Activated naive CD4-positive, alpha-beta T cell treated with anti-CD3 and anti-CD28 coated beads, Interleukin-2, amount 50 U/mL, for 24 hours (primary cell): ENCODE data around the gene ABTB2.
"Not testable (repeated sequence)": the region's sequence is repeated elsewhere in the genome, so short reads cannot be mapped to it uniquely, and the experiment has no call there.

Source experiments
- H3K27ac Mint-ChIP-seq: one replicate; pipeline ENCODE4 v1.8.0; 2021; ENCODE audit warnings: mild to moderate bottlenecking, mixed read lengths
- H3K27me3 Mint-ChIP-seq: one replicate; pipeline ENCODE4 v1.8.0; 2021; ENCODE audit warnings: mixed read lengths
- H3K36me3 Mint-ChIP-seq: one replicate; pipeline ENCODE4 v1.8.0; 2021; ENCODE audit warnings: mixed read lengths
- H3K4me1 Mint-ChIP-seq: one replicate; pipeline ENCODE4 v1.8.0; 2021; ENCODE audit warnings: mixed read lengths
- H3K4me3 Mint-ChIP-seq: one replicate; pipeline ENCODE4 v1.8.0; 2021; ENCODE audit warnings: mild to moderate bottlenecking, mixed read lengths
- H3K9me3 Mint-ChIP-seq: one replicate; pipeline ENCODE4 v1.8.0; 2021; ENCODE audit warnings: mixed read lengths

ABTB2 gene

GRCh38 chr11:34357701-34358257, at the start of gene ABTB2:
Gene ABTB2 (minus strand): TSS chr11:34358010.
- Mint-ChIP-seq H3K9me3 (no peaks in the 10 kb centered on the region), H3K27ac (peak within 1 kb of the TSS; percentile 36), H3K27me3 (peaks cover 24% of the 10 kb centered on the region), H3K36me3 (no peaks in the 10 kb centered on the region), H3K4me1 (peaks cover 12% of the 10 kb centered on the region), H3K4me3 (peak within 1 kb of the TSS; percentile 88)

- Mint-ChIP-seq H3K36me3 (no peaks in the 10 kb centered on the region), H3K27me3 (peaks cover 20% of the 10 kb centered on the region)
These were observed 49.5 kb upstream of the ABTB2 start for GRCh38 chr11:34407121-34407813.

GRCh38 chr11:34406413-34406812, 48.6 kb upstream of the ABTB2 start:
- H3K27me3 Mint-ChIP-seq: peaks cover 20% of the 10 kb centered on the region
- peaks cover 13% of the 10 kb centered on the region for H3K4me1 Mint-ChIP-seq
- no peak overlapping the region for H3K27ac Mint-ChIP-seq
- H3K4me3 Mint-ChIP-seq: no peak overlapping the region
- H3K36me3 Mint-ChIP-seq: no peaks in the 10 kb centered on the region
- H3K9me3 Mint-ChIP-seq: no peaks in the 10 kb centered on the region

More at GRCh38 chr11:34407121-34407813, 49.5 kb upstream of the ABTB2 start:
- Mint-ChIP-seq H3K27ac (no peak overlapping the region), H3K9me3 (no peaks in the 10 kb centered on the region), H3K4me3 (no peak overlapping the region), H3K4me1 (peaks cover 13% of the 10 kb centered on the region)

- Mint-ChIP-seq H3K4me3 (no peak overlapping the region), H3K4me1 (peaks cover 13% of the 10 kb centered on the region), H3K27me3 (peaks cover 19% of the 10 kb centered on the region), H3K9me3 (no peaks in the 10 kb centered on the region), H3K27ac (peak overlapping the region; percentile 78), H3K36me3 (no peaks in the 10 kb centered on the region)
These were observed 47.5 kb upstream of the ABTB2 start for GRCh38 chr11:34405079-34405858.

GRCh38 chr11:34404280-34404679, 46.5 kb upstream of the ABTB2 start:
- H3K9me3 Mint-ChIP-seq: no peaks in the 10 kb centered on the region
- H3K4me3 Mint-ChIP-seq: no peak overlapping the region
- no peaks in the 10 kb centered on the region for H3K36me3 Mint-ChIP-seq
- peak overlapping the region; percentile 4 for H3K27ac Mint-ChIP-seq
- H3K27me3 Mint-ChIP-seq: peaks cover 20% of the 10 kb centered on the region
- H3K4me1 Mint-ChIP-seq: peaks cover 13% of the 10 kb centered on the region

- Mint-ChIP-seq H3K9me3 (no peaks in the 10 kb centered on the region), H3K4me3 (no peak overlapping the region), H3K36me3 (no peaks in the 10 kb centered on the region)
These were observed 45.6 kb upstream of the ABTB2 start for GRCh38 chr11:34403431-34403830.

GRCh38 chr11:34397811-34398210, 40.0 kb upstream of the ABTB2 start:
- H3K36me3 Mint-ChIP-seq: peaks cover 2% of the 10 kb centered on the region
- H3K9me3 Mint-ChIP-seq: peaks cover 15% of the 10 kb centered on the region
- no peaks in the 10 kb centered on the region for H3K4me1 Mint-ChIP-seq
- H3K27me3 Mint-ChIP-seq: peaks cover 8% of the 10 kb centered on the region
- H3K4me3 Mint-ChIP-seq: no peak overlapping the region
- no peak overlapping the region for H3K27ac Mint-ChIP-seq

More at GRCh38 chr11:34403431-34403830, 45.6 kb upstream of the ABTB2 start:
- no peak overlapping the region for H3K27ac Mint-ChIP-seq
- peaks cover 14% of the 10 kb centered on the region for H3K27me3 Mint-ChIP-seq
- peaks cover 13% of the 10 kb centered on the region for H3K4me1 Mint-ChIP-seq

GRCh38 chr11:34397120-34397519, 39.3 kb upstream of the ABTB2 start:
- Mint-ChIP-seq H3K36me3 (peaks cover 2% of the 10 kb centered on the region), H3K4me1 (no peaks in the 10 kb centered on the region), H3K27ac (no peak overlapping the region), H3K9me3 (peaks cover 19% of the 10 kb centered on the region), H3K27me3 (peaks cover 8% of the 10 kb centered on the region), H3K4me3 (no peak overlapping the region)

- Mint-ChIP-seq H3K4me3 (no peak overlapping the region), H3K36me3 (peaks cover 3% of the 10 kb centered on the region), H3K9me3 (peaks cover 19% of the 10 kb centered on the region), H3K4me1 (no peaks in the 10 kb centered on the region), H3K27ac (no peak overlapping the region), H3K27me3 (peaks cover 13% of the 10 kb centered on the region)
These were observed 38.2 kb upstream of the ABTB2 start for GRCh38 chr11:34395916-34396550.

GRCh38 chr11:34394771-34395300, 37.0 kb upstream of the ABTB2 start:
- Mint-ChIP-seq H3K27me3 (peaks cover 14% of the 10 kb centered on the region), H3K9me3 (peaks cover 19% of the 10 kb centered on the region), H3K36me3 (peaks cover 3% of the 10 kb centered on the region), H3K4me3 (no peak overlapping the region), H3K4me1 (no peaks in the 10 kb centered on the region), H3K27ac (no peak overlapping the region)

GRCh38 chr11:34387653-34388052, 29.8 kb upstream of the ABTB2 start:
- Mint-ChIP-seq H3K9me3 (peaks cover 2% of the 10 kb centered on the region), H3K4me3 (no peak overlapping the region), H3K27me3 (peaks cover 8% of the 10 kb centered on the region), H3K27ac (no peak overlapping the region), H3K36me3 (peaks cover 1% of the 10 kb centered on the region), H3K4me1 (no peaks in the 10 kb centered on the region)

- not testable (repeated sequence) for H3K36me3 Mint-ChIP-seq, H3K27ac Mint-ChIP-seq, H3K9me3 Mint-ChIP-seq, H3K4me3 Mint-ChIP-seq, H3K27me3 Mint-ChIP-seq, H3K4me1 Mint-ChIP-seq
These were observed 28.5 kb upstream of the ABTB2 start for GRCh38 chr11:34386356-34386755.

GRCh38 chr11:34382532-34383276, 24.9 kb upstream of the ABTB2 start:
- Mint-ChIP-seq H3K36me3 (no peaks in the 10 kb centered on the region), H3K9me3 (no peaks in the 10 kb centered on the region), H3K27ac (no peak overlapping the region), H3K27me3 (no peaks in the 10 kb centered on the region), H3K4me3 (no peak overlapping the region), H3K4me1 (no peaks in the 10 kb centered on the region)

- no peak overlapping the region for H3K27ac Mint-ChIP-seq
- H3K4me3 Mint-ChIP-seq: no peak overlapping the region
- peaks cover 3% of the 10 kb centered on the region for H3K36me3 Mint-ChIP-seq
- no peaks in the 10 kb centered on the region for H3K27me3 Mint-ChIP-seq
- H3K9me3 Mint-ChIP-seq: no peaks in the 10 kb centered on the region
- no peaks in the 10 kb centered on the region for H3K4me1 Mint-ChIP-seq
These were observed 24.0 kb upstream of the ABTB2 start for GRCh38 chr11:34381775-34382174.

GRCh38 chr11:34380696-34381095, 22.9 kb upstream of the ABTB2 start:
- Mint-ChIP-seq H3K27me3 (no peaks in the 10 kb centered on the region), H3K27ac (no peak overlapping the region), H3K4me3 (no peak overlapping the region), H3K4me1 (no peaks in the 10 kb centered on the region), H3K9me3 (peaks cover 3% of the 10 kb centered on the region), H3K36me3 (peaks cover 5% of the 10 kb centered on the region)
